Measurements from ENCODE around the gene PSEN1. TPM values are rescaled to one million over a fixed set of nuclear protein-coding genes. Genes with fewer than 3 reads are reported as not detected.

Gene PSEN1
- total RNA-seq, 1 experiment from 2014 or later = 49.9 TPM

GRCh38 chr14:73245480-73246325, 109.4 kb downstream of the PSEN1 start:
- no peak overlapping the region for H4K8ac ChIP-seq (replicated peaks; ENCODE audit: insufficient read length, low read depth, low read length)
- no CpG with 5 or more reads among the region's 64 CpGs for WGBS (ENCODE audit: extremely low coverage, insufficient read length, low lambda C conversion rate)
- no peak overlapping the region for H3K4ac ChIP-seq (ENCODE audit: low read depth, low read length)
- Mint-ChIP-seq H3K4me1 (peaks cover 10 to 18% of the 10 kb centered on the region in 2 experiments), H3K9me3 (no peaks in the 10 kb centered on the region; a peak in 1 of 5 replicates), H3K36me3 (ENCODE audit: insufficient read depth in 1 of 3, low read depth in 3 of 3) (peaks cover 0 to 7% (median 3%) of the 10 kb centered on the region in 3 experiments; a peak in 3 of 7 replicates), H3K4me3 (no peak overlapping the region), H3K27me3 (ENCODE audit: low read depth) (peaks cover 22% of the 10 kb centered on the region), H3K27ac (no peak overlapping the region)
- H2BK12ac ChIP-seq (ENCODE audit: insufficient read length, low read depth, low read length) = no peak overlapping the region
- no peak overlapping the region for H3K23ac ChIP-seq (ENCODE audit: insufficient read length, low read depth, low read length)
- H2BK5ac ChIP-seq (ENCODE audit: insufficient read length, low read length) = no peak overlapping the region
- no peak for TF ChIP-seq CTCF (conservative IDR thresholded peaks at IDR 0.05)
- H3K9me3 ChIP-seq (ENCODE audit: control insufficient read depth, low read depth, low read length) = no peaks in the 10 kb centered on the region
- no peaks in the 10 kb centered on the region for H3K23me2 ChIP-seq (ENCODE audit: insufficient read length, low read depth, low read length, poor library complexity, severe bottlenecking)
- H4K20me1 ChIP-seq (ENCODE audit: control insufficient read depth, insufficient read depth, insufficient read length) = no peaks in the 10 kb centered on the region
- no peak overlapping the region for H3K9ac ChIP-seq (ENCODE audit: extremely low read depth, insufficient read length, low read length)
- H3K27me3 ChIP-seq (ENCODE audit: insufficient read depth, low read length) = no peaks in the 10 kb centered on the region
- H2AK5ac ChIP-seq (ENCODE audit: insufficient read length, low read length) = no peak overlapping the region
- no peak overlapping the region for H2BK15ac ChIP-seq (ENCODE audit: low read depth, low read length)
- H3K27ac ChIP-seq (ENCODE audit: insufficient read length, low read depth, low read length) = no peak overlapping the region
- no peak overlapping the region for H4K5ac ChIP-seq (ENCODE audit: insufficient read length, low read depth, low read length)
- H3K56ac ChIP-seq (ENCODE audit: insufficient read length, low read depth, low read length) = no peak overlapping the region
- no peak overlapping the region for H2BK120ac ChIP-seq (ENCODE audit: low read depth, low read length, poor library complexity, severe bottlenecking)
- no peak overlapping the region for H3K14ac ChIP-seq (ENCODE audit: insufficient read depth, low read length)
- H3K4me2 ChIP-seq (ENCODE audit: insufficient read depth, insufficient read length, low read length) = peak overlapping the region; percentile 9
- no peaks in the 10 kb centered on the region for H3K4me1 ChIP-seq (ENCODE audit: insufficient read depth, low read length)
- DNase-seq = peak; percentile 71
- H3K18ac ChIP-seq (ENCODE audit: insufficient read length, low read depth, low read length) = no peak overlapping the region
- H3K79me1 ChIP-seq (ENCODE audit: insufficient read depth, low read depth, low read length, poor library complexity, severe bottlenecking) = no peaks in the 10 kb centered on the region
- no peaks in the 10 kb centered on the region for H3K79me2 ChIP-seq (ENCODE audit: insufficient read depth, low read length)
- no peak overlapping the region for H2BK20ac ChIP-seq (ENCODE audit: low read depth, low read length, poor library complexity, severe bottlenecking)
- H4K91ac ChIP-seq (ENCODE audit: insufficient read length, low read depth, low read length) = no peak overlapping the region
- H3T11ph ChIP-seq (ENCODE audit: low read length) = no peak overlapping the region
- no peak overlapping the region for H2AFZ ChIP-seq (ENCODE audit: low read length)
